HepG2 (cell line): ENCODE measurements around the gene GRM8. TPM values are rescaled to one million over a fixed set of nuclear protein-coding genes. Genes with fewer than 3 reads are reported as not detected.

Experiments
- BHLHE40 ChIP-seq: IDR thresholded peaks from 2 replicates; pipeline ENCODE4 v1.6.1; 2011; ENCODE audit warnings: low read length, improper control_type of control experiment
- CAMTA2 ChIP-seq: sonication (generic); formaldehyde crosslinking; IDR thresholded peaks from 2 replicates; pipeline ENCODE4 v1.4.0; 2020; ENCODE audit warnings: mild to moderate bottlenecking, missing genetic modification reagents, borderline replicate concordance
- MTA1 ChIP-seq: sonication (generic); formaldehyde crosslinking; IDR thresholded peaks from 2 replicates; pipeline ENCODE4 v1.4.0; 2020; ENCODE audit warnings: missing genetic modification reagents, mild to moderate bottlenecking, borderline replicate concordance
- NFYB ChIP-seq: sonication (generic); formaldehyde crosslinking; IDR thresholded peaks from 2 replicates; pipeline ENCODE4 v1.4.0; 2020; ENCODE audit warnings: missing genetic modification reagents
- REXO4 ChIP-seq: sonication (generic); formaldehyde crosslinking; IDR thresholded peaks from 2 replicates; pipeline ENCODE4 v1.8.0; 2022; ENCODE audit warnings: missing genetic modification reagents, mild to moderate bottlenecking, borderline replicate concordance
- SOX6 ChIP-seq, 2 experiments: fragments of 450-650 bp in 1 of 2; sonication (generic) in 1 of 2; formaldehyde crosslinking in 1 of 2; IDR thresholded peaks; 2 replicates each; pipeline versions ENCODE4 v1.4.0 to v1.6.1; 2017 to 2020; ENCODE audit warnings: antibody characterized with exemption in 1 of 2, mild to moderate bottlenecking in 1 of 2, missing genetic modification reagents in 1 of 2
- TERF1 ChIP-seq: sonication (generic); formaldehyde crosslinking; IDR thresholded peaks from 2 replicates; pipeline ENCODE4 v1.8.0; 2022; ENCODE audit warnings: mild to moderate bottlenecking, missing genetic modification reagents, moderate library complexity
- TFDP2 ChIP-seq: sonication (generic); formaldehyde crosslinking; IDR thresholded peaks from 2 replicates; pipeline ENCODE4 v1.4.0; 2020; ENCODE audit warnings: missing genetic modification reagents
- XRCC5 ChIP-seq: fragments of 200-400 bp; formaldehyde crosslinking; optimal IDR thresholded peaks from 2 replicates; pipeline ENCODE3; 2017; ENCODE audit warnings: mild to moderate bottlenecking, low read length
- ZFP36 ChIP-seq: fragments of 150-350 bp; IDR thresholded peaks from 2 replicates; pipeline ENCODE4 v1.6.1; 2018; ENCODE audit warnings: borderline replicate concordance, low read length, low read depth; ENCODE audit not compliant: partially characterized antibody
- ZFYVE20 ChIP-seq: sonication (generic); formaldehyde crosslinking; IDR thresholded peaks from 2 replicates; pipeline ENCODE4 v1.8.0; 2023; ENCODE audit warnings: low read depth, mild to moderate bottlenecking, moderate library complexity, missing genetic modification reagents, borderline replicate concordance
- ZKSCAN5 ChIP-seq: sonication (generic); formaldehyde crosslinking; IDR thresholded peaks from 2 replicates; pipeline ENCODE4 v1.5.1; 2020; ENCODE audit warnings: mild to moderate bottlenecking, missing genetic modification reagents
- ZNF256 ChIP-seq: sonication (generic); formaldehyde crosslinking; conservative IDR thresholded peaks from 2 replicates; pipeline ENCODE4 v1.4.0; 2020; ENCODE audit warnings: missing genetic modification reagents
- ZNF44 ChIP-seq: sonication (generic); formaldehyde crosslinking; IDR thresholded peaks from 2 replicates; pipeline ENCODE4 v1.5.1; 2020; ENCODE audit warnings: mild to moderate bottlenecking, missing genetic modification reagents
- ZNF441 ChIP-seq: sonication (generic); formaldehyde crosslinking; IDR thresholded peaks from 2 replicates; pipeline ENCODE4 v1.7.0; 2021; ENCODE audit warnings: missing genetic modification reagents, borderline replicate concordance
- ZNF83 ChIP-seq: sonication (generic); formaldehyde crosslinking; IDR thresholded peaks from 2 replicates; pipeline ENCODE4 v1.4.0; 2020; ENCODE audit warnings: missing genetic modification reagents, mild to moderate bottlenecking, borderline replicate concordance
- polyA plus RNA-seq, 8 experiments: library from polyadenylated mRNA; depleted of rRNA in 3 of 8; stranded (reverse) in 7 of 8; unstranded in 1 of 8; fragments of >200 nt; fragmentation: Illumina TruSeq in 4 of 8; extraction: Trizol in 4 of 8; gene quantifications; 2 replicates each; pipeline versions ENCODE4 v1.2.1 to v1.2.3, GENCODE V29; 2011 to 2016; ENCODE audit warnings: low read depth in 4 of 8, missing spikeins in 1 of 8, mixed read lengths in 1 of 8; ENCODE audit not compliant: insufficient read depth in 1 of 8
- total RNA-seq, 5 experiments: library from RNA; depleted of rRNA; stranded (reverse); fragments of >200 nt; fragmentation: Illumina TruSeq; extraction: Trizol; gene quantifications; 2 replicates each; pipeline ENCODE4 v1.2.3, GENCODE V29; 2016; ENCODE audit warnings: low read depth in 1 of 5
- TF ChIP-seq, protein P1 (sequence below): fragments of 450-650 bp; IDR thresholded peaks from 2 replicates; pipeline ENCODE4 v1.6.1; 2017; ENCODE audit warnings: mild to moderate bottlenecking
- TF ChIP-seq, protein P2 (sequence below): sonication (generic); formaldehyde crosslinking; conservative IDR thresholded peaks from 2 replicates; pipeline ENCODE4 v1.4.0; 2020; ENCODE audit warnings: missing genetic modification reagents
- TF ChIP-seq, protein P3 (sequence below): fragments of 450-650 bp; IDR thresholded peaks from 2 replicates; pipeline ENCODE4 v1.6.1; 2017

The GRM8 gene
- total and polyA plus RNA-seq, 2 of the 13 experiments (the other 11 are each of a cell fraction or from before 2014, with no cell fraction given) = not detected

DNA sequence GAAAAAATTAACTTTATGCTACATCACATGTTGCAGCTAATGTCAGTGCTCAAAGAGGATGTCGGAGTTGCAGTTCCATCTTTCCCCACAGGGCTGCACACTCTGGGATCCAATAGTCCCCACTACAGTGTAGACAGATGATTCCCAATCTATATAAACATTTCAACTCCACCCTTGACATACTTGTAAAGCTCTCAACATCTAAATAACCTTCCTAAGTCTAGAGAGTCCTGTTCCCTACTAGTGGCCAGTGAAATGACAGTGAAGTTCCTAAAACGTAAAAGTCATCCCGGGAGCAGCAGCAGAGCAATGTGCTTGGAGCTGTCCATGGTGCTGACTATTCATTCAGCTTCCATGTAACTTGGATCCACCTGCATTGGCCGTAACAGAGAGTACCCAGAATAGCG is 145.1 kb downstream of the GRM8 start (continued):
- TF ChIP-seq ZKSCAN5 (CRISPR knock-in tag) = no peak
- peak; percentile 95; the same call in 1 of the 2 replicates for TF ChIP-seq ZNF256
- no peak for TF ChIP-seq BHLHE40
- TF ChIP-seq ZNF44 (CRISPR knock-in tag) = no peak
- TF ChIP-seq ZFYVE20 (CRISPR knock-in tag) = 0 out of 2 replicates have a peak, but pooled peaks have one; percentile 33
- TF ChIP-seq MTA1 (CRISPR knock-in tag) = no peak
- TF ChIP-seq, protein P1, sequence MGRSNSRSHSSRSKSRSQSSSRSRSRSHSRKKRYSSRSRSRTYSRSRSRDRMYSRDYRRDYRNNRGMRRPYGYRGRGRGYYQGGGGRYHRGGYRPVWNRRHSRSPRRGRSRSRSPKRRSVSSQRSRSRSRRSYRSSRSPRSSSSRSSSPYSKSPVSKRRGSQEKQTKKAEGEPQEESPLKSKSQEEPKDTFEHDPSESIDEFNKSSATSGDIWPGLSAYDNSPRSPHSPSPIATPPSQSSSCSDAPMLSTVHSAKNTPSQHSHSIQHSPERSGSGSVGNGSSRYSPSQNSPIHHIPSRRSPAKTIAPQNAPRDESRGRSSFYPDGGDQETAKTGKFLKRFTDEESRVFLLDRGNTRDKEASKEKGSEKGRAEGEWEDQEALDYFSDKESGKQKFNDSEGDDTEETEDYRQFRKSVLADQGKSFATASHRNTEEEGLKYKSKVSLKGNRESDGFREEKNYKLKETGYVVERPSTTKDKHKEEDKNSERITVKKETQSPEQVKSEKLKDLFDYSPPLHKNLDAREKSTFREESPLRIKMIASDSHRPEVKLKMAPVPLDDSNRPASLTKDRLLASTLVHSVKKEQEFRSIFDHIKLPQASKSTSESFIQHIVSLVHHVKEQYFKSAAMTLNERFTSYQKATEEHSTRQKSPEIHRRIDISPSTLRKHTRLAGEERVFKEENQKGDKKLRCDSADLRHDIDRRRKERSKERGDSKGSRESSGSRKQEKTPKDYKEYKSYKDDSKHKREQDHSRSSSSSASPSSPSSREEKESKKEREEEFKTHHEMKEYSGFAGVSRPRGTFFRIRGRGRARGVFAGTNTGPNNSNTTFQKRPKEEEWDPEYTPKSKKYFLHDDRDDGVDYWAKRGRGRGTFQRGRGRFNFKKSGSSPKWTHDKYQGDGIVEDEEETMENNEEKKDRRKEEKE = no peak
- no peak for TF ChIP-seq ZNF83 (CRISPR knock-in tag)
- TF ChIP-seq ZNF441 (CRISPR knock-in tag) = peak; percentile 83; the same call in 1 of the 2 replicates
- TF ChIP-seq, protein P2, sequence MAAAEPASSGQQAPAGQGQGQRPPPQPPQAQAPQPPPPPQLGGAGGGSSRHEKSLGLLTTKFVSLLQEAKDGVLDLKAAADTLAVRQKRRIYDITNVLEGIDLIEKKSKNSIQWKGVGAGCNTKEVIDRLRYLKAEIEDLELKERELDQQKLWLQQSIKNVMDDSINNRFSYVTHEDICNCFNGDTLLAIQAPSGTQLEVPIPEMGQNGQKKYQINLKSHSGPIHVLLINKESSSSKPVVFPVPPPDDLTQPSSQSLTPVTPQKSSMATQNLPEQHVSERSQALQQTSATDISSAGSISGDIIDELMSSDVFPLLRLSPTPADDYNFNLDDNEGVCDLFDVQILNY (CRISPR knock-in tag) = no peak
- TF ChIP-seq REXO4 = no peak
- TF ChIP-seq NFYB (CRISPR knock-in tag) = 0 out of 2 replicates have a peak, but pooled peaks have one; percentile 15
- no peak for TF ChIP-seq XRCC5
- TF ChIP-seq CAMTA2 (CRISPR knock-in tag) = no peak
- no peak for TF ChIP-seq ZFP36
- TF ChIP-seq TFDP2 (CRISPR knock-in tag) = no peak
- TF ChIP-seq TERF1 (CRISPR knock-in tag) = no peak
- TF ChIP-seq, protein P3, sequence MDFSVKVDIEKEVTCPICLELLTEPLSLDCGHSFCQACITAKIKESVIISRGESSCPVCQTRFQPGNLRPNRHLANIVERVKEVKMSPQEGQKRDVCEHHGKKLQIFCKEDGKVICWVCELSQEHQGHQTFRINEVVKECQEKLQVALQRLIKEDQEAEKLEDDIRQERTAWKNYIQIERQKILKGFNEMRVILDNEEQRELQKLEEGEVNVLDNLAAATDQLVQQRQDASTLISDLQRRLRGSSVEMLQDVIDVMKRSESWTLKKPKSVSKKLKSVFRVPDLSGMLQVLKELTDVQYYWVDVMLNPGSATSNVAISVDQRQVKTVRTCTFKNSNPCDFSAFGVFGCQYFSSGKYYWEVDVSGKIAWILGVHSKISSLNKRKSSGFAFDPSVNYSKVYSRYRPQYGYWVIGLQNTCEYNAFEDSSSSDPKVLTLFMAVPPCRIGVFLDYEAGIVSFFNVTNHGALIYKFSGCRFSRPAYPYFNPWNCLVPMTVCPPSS = no peak
- no peak for TF ChIP-seq SOX6 (IDR thresholded peaks at IDR 0.05)
- TF ChIP-seq SOX6 (CRISPR knock-in tag; IDR thresholded peaks at IDR 0.05) = no peak; the same call in 1 of the 2 replicates
